Measurements from ENCODE around the gene SHMT2. TPM values are rescaled to one million over a fixed set of nuclear protein-coding genes. Genes with fewer than 3 reads are reported as not detected.

SHMT2 gene
- total RNA-seq, 1 experiment from 2014 or later, result 297 TPM

DNA sequence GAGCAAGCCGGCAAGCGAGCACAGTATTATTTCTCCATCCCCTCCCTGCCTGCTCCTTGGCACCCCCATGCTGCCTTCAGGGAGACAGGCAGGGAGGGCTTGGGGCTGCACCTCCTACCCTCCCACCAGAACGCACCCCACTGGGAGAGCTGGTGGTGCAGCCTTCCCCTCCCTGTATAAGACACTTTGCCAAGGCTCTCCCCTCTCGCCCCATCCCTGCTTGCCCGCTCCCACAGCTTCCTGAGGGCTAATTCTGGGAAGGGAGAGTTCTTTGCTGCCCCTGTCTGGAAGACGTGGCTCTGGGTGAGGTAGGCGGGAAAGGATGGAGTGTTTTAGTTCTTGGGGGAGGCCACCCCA is 16.8 kb upstream of the SHMT2 start (continued):
- TF ChIP-seq, protein P1, sequence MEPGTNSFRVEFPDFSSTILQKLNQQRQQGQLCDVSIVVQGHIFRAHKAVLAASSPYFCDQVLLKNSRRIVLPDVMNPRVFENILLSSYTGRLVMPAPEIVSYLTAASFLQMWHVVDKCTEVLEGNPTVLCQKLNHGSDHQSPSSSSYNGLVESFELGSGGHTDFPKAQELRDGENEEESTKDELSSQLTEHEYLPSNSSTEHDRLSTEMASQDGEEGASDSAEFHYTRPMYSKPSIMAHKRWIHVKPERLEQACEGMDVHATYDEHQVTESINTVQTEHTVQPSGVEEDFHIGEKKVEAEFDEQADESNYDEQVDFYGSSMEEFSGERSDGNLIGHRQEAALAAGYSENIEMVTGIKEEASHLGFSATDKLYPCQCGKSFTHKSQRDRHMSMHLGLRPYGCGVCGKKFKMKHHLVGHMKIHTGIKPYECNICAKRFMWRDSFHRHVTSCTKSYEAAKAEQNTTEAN (CRISPR knock-in tag; IDR thresholded peaks at IDR 0.05), result no peak
- TF ChIP-seq, protein P2, sequence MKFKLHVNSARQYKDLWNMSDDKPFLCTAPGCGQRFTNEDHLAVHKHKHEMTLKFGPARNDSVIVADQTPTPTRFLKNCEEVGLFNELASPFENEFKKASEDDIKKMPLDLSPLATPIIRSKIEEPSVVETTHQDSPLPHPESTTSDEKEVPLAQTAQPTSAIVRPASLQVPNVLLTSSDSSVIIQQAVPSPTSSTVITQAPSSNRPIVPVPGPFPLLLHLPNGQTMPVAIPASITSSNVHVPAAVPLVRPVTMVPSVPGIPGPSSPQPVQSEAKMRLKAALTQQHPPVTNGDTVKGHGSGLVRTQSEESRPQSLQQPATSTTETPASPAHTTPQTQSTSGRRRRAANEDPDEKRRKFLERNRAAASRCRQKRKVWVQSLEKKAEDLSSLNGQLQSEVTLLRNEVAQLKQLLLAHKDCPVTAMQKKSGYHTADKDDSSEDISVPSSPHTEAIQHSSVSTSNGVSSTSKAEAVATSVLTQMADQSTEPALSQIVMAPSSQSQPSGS (CRISPR knock-in tag; IDR thresholded peaks at IDR 0.05; ENCODE audit: borderline replicate concordance, low read depth), result no peak

DNA sequence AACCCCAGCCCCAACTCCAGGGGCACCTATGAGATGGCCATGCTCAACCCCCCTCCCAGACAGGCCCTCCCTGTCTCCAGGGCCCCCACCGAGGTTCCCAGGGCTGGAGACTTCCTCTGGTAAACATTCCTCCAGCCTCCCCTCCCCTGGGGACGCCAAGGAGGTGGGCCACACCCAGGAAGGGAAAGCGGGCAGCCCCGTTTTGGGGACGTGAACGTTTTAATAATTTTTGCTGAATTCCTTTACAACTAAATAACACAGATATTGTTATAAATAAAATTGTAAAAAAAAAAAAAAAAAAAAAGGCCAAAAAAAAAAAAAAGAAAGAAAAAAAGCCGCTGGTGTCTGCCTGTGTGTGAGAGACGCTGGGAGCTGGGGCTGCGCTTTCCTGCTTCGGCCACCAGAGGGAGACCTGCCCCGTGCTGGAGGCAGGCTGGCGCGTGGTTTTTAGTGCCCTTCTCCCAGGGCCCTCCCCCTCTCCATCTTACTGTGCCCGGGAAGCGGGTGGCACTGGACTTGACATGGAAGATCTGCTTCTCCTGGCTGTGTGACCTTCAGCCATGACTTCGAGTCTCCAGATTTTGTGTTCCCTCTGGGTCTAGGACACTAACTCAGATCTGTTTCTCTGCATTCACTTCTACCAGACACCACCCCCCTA is 16.3 kb upstream of the SHMT2 start:
- Mint-ChIP-seq H3K27ac (peak overlapping the region; percentile 79; the same call in 1 of the 2 replicates), H3K4me3 (peak overlapping the region; percentile 53), H3K9me3 (no peaks in the 10 kb centered on the region), H3K4me1 (peaks cover 35% of the 10 kb centered on the region), H3K36me3 (peaks cover 9% of the 10 kb centered on the region), H3K27me3 (ENCODE audit: low read depth) (peaks cover 44% of the 10 kb centered on the region)
- peak; percentile 87 for DNase-seq (ENCODE audit: low spot score)
- TF ChIP-seq TEAD1 (CRISPR knock-in tag; IDR thresholded peaks at IDR 0.05) (no peak), ZNF416 (CRISPR knock-in tag; IDR thresholded peaks at IDR 0.05) (no peak), NFE2L1 (CRISPR knock-in tag; IDR thresholded peaks at IDR 0.05) (no peak), ATF1 (CRISPR knock-in tag; IDR thresholded peaks at IDR 0.05) (0 out of 2 replicates have a peak, but pooled peaks have one; percentile 36), NR2C2 (CRISPR knock-in tag; IDR thresholded peaks at IDR 0.05) (no peak)
- TF ChIP-seq, protein P3, sequence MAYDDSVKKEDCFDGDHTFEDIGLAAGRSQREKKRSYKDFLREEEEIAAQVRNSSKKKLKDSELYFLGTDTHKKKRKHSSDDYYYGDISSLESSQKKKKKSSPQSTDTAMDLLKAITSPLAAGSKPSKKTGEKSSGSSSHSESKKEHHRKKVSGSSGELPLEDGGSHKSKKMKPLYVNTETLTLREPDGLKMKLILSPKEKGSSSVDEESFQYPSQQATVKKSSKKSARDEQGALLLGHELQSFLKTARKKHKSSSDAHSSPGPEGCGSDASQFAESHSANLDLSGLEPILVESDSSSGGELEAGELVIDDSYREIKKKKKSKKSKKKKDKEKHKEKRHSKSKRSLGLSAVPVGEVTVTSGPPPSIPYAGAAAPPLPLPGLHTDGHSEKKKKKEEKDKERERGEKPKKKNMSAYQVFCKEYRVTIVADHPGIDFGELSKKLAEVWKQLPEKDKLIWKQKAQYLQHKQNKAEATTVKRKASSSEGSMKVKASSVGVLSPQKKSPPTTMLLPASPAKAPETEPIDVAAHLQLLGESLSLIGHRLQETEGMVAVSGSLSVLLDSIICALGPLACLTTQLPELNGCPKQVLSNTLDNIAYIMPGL (CRISPR knock-in tag; IDR thresholded peaks at IDR 0.05), result 0 out of 2 replicates have a peak, but pooled peaks have one; percentile 32
- TF ChIP-seq, protein P4, sequence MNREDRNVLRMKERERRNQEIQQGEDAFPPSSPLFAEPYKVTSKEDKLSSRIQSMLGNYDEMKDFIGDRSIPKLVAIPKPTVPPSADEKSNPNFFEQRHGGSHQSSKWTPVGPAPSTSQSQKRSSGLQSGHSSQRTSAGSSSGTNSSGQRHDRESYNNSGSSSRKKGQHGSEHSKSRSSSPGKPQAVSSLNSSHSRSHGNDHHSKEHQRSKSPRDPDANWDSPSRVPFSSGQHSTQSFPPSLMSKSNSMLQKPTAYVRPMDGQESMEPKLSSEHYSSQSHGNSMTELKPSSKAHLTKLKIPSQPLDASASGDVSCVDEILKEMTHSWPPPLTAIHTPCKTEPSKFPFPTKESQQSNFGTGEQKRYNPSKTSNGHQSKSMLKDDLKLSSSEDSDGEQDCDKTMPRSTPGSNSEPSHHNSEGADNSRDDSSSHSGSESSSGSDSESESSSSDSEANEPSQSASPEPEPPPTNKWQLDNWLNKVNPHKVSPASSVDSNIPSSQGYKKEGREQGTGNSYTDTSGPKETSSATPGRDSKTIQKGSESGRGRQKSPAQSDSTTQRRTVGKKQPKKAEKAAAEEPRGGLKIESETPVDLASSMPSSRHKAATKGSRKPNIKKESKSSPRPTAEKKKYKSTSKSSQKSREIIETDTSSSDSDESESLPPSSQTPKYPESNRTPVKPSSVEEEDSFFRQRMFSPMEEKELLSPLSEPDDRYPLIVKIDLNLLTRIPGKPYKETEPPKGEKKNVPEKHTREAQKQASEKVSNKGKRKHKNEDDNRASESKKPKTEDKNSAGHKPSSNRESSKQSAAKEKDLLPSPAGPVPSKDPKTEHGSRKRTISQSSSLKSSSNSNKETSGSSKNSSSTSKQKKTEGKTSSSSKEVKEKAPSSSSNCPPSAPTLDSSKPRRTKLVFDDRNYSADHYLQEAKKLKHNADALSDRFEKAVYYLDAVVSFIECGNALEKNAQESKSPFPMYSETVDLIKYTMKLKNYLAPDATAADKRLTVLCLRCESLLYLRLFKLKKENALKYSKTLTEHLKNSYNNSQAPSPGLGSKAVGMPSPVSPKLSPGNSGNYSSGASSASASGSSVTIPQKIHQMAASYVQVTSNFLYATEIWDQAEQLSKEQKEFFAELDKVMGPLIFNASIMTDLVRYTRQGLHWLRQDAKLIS (CRISPR knock-in tag; IDR thresholded peaks at IDR 0.05; ENCODE audit: borderline replicate concordance), result no peak
- TF ChIP-seq, protein P5, sequence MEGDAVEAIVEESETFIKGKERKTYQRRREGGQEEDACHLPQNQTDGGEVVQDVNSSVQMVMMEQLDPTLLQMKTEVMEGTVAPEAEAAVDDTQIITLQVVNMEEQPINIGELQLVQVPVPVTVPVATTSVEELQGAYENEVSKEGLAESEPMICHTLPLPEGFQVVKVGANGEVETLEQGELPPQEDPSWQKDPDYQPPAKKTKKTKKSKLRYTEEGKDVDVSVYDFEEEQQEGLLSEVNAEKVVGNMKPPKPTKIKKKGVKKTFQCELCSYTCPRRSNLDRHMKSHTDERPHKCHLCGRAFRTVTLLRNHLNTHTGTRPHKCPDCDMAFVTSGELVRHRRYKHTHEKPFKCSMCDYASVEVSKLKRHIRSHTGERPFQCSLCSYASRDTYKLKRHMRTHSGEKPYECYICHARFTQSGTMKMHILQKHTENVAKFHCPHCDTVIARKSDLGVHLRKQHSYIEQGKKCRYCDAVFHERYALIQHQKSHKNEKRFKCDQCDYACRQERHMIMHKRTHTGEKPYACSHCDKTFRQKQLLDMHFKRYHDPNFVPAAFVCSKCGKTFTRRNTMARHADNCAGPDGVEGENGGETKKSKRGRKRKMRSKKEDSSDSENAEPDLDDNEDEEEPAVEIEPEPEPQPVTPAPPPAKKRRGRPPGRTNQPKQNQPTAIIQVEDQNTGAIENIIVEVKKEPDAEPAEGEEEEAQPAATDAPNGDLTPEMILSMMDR (IDR thresholded peaks at IDR 0.05), result peak; percentile 87
- TF ChIP-seq, protein P6, sequence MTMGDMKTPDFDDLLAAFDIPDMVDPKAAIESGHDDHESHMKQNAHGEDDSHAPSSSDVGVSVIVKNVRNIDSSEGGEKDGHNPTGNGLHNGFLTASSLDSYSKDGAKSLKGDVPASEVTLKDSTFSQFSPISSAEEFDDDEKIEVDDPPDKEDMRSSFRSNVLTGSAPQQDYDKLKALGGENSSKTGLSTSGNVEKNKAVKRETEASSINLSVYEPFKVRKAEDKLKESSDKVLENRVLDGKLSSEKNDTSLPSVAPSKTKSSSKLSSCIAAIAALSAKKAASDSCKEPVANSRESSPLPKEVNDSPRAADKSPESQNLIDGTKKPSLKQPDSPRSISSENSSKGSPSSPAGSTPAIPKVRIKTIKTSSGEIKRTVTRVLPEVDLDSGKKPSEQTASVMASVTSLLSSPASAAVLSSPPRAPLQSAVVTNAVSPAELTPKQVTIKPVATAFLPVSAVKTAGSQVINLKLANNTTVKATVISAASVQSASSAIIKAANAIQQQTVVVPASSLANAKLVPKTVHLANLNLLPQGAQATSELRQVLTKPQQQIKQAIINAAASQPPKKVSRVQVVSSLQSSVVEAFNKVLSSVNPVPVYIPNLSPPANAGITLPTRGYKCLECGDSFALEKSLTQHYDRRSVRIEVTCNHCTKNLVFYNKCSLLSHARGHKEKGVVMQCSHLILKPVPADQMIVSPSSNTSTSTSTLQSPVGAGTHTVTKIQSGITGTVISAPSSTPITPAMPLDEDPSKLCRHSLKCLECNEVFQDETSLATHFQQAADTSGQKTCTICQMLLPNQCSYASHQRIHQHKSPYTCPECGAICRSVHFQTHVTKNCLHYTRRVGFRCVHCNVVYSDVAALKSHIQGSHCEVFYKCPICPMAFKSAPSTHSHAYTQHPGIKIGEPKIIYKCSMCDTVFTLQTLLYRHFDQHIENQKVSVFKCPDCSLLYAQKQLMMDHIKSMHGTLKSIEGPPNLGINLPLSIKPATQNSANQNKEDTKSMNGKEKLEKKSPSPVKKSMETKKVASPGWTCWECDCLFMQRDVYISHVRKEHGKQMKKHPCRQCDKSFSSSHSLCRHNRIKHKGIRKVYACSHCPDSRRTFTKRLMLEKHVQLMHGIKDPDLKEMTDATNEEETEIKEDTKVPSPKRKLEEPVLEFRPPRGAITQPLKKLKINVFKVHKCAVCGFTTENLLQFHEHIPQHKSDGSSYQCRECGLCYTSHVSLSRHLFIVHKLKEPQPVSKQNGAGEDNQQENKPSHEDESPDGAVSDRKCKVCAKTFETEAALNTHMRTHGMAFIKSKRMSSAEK (CRISPR knock-in tag; IDR thresholded peaks at IDR 0.05; ENCODE audit: borderline replicate concordance), result no peak
- TF ChIP-seq, protein P7, sequence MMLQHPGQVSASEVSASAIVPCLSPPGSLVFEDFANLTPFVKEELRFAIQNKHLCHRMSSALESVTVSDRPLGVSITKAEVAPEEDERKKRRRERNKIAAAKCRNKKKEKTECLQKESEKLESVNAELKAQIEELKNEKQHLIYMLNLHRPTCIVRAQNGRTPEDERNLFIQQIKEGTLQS (CRISPR knock-in tag; conservative IDR thresholded peaks at IDR 0.05), result no peak
- CTCF ChIA-PET, result interaction anchor here (0.6 to 8.5 kb wide), 51 partner anchors 12 to 1058 kb away, joined by 3 to 415 read pairs (median 4); partner anchors contain the start of genes GLI1, INHBE, LRP1 and SHMT2
- POLR2A ChIA-PET, result interaction anchor here (0.7 to 3.0 kb wide), 9 partner anchors 11 to 242 kb away, joined by 4 to 18 read pairs (median 8); partner anchors contain the start of genes INHBE and SHMT2
- ATAC-seq, result peak; percentile 14
